ENCODE results near the gene MUS81. TPM values are rescaled to one million over a fixed set of nuclear protein-coding genes. Genes with fewer than 3 reads are reported as not detected.
A peak's percentile ranks its signal among the peaks of the same experiment; 100 is the strongest.

MUS81 gene
- total and polyA plus RNA-seq, 9 of the 15 experiments (the other 6 are each of a cell fraction or from before 2014, with no cell fraction given) = 13.4 to 118 (median 53.7) TPM

GRCh38 chr11:65900125-65900898, 40.1 kb downstream of the MUS81 start, which contains the start of gene FOSL1 (continued):
- TF ChIP-seq, protein P1, sequence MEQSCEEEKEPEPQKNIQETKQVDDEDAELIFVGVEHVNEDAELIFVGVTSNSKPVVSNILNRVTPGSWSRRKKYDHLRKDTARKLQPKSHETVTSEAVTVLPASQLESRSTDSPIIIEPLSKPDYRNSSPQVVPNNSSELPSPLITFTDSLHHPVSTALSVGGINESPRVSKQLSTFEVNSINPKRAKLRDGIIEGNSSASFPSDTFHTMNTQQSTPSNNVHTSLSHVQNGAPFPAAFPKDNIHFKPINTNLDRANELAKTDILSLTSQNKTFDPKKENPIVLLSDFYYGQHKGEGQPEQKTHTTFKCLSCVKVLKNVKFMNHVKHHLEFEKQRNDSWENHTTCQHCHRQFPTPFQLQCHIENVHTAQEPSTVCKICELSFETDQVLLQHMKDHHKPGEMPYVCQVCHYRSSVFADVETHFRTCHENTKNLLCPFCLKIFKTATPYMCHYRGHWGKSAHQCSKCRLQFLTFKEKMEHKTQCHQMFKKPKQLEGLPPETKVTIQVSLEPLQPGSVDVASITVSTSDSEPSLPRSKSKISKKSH (CRISPR knock-in tag; IDR thresholded peaks at IDR 0.05) = no peak
- no peak for TF ChIP-seq ZNF143 (CRISPR knock-in tag; IDR thresholded peaks at IDR 0.05)
- peak; percentile 37; the same call in 1 of the 2 replicates for TF ChIP-seq HDAC2 (IDR thresholded peaks at IDR 0.05)
- TF ChIP-seq BRD9 (IDR thresholded peaks at IDR 0.05; ENCODE audit: low read depth, partially characterized antibody) = no peak
- no peak for TF ChIP-seq FOXM1 (IDR thresholded peaks at IDR 0.05; ENCODE audit: low read depth)
- no peak; the same call in 1 of the 2 replicates for TF ChIP-seq FOXM1 (CRISPR knock-in tag; IDR thresholded peaks at IDR 0.05; ENCODE audit: low read depth)
- no peak for TF ChIP-seq KDM4B (IDR thresholded peaks at IDR 0.05; ENCODE audit: borderline replicate concordance in 2 of 2, low read depth in 1 of 2)
- no peak for TF ChIP-seq TEAD2 (tag; IDR thresholded peaks at IDR 0.05)
- TF ChIP-seq ZNF146 (CRISPR knock-in tag; IDR thresholded peaks at IDR 0.05; ENCODE audit: unreplicated experiment) = no peak
- no peak for TF ChIP-seq ZNF324 (CRISPR knock-in tag; IDR thresholded peaks at IDR 0.05)
- no peak for TF ChIP-seq FOSL1 (tag; conservative IDR thresholded peaks at IDR 0.05)
- no peak for TF ChIP-seq KAT8 (IDR thresholded peaks at IDR 0.05; ENCODE audit: low read depth)
- TF ChIP-seq FOXP4 (CRISPR knock-in tag; IDR thresholded peaks at IDR 0.05; ENCODE audit: borderline replicate concordance) = no peak
- TF ChIP-seq KLF1 (tag; IDR thresholded peaks at IDR 0.05) = peak; percentile 56; the same call in 1 of the 2 replicates
- no peak for TF ChIP-seq RHOXF2B (CRISPR knock-in tag; conservative IDR thresholded peaks at IDR 0.05)
- no peak for TF ChIP-seq GTF2A2 (tag; IDR thresholded peaks at IDR 0.05)
- peak; percentile 82; the same call in 1 of the 2 replicates for TF ChIP-seq MBD2 (IDR thresholded peaks at IDR 0.05; ENCODE audit: borderline replicate concordance, low read depth)
- TF ChIP-seq ZNF655 (CRISPR knock-in tag; IDR thresholded peaks at IDR 0.05) = no peak
- no peak for TF ChIP-seq BCOR (IDR thresholded peaks at IDR 0.05)
- TF ChIP-seq, protein P2, sequence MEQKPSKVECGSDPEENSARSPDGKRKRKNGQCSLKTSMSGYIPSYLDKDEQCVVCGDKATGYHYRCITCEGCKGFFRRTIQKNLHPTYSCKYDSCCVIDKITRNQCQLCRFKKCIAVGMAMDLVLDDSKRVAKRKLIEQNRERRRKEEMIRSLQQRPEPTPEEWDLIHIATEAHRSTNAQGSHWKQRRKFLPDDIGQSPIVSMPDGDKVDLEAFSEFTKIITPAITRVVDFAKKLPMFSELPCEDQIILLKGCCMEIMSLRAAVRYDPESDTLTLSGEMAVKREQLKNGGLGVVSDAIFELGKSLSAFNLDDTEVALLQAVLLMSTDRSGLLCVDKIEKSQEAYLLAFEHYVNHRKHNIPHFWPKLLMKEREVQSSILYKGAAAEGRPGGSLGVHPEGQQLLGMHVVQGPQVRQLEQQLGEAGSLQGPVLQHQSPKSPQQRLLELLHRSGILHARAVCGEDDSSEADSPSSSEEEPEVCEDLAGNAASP (IDR thresholded peaks at IDR 0.05) = no peak
- TF ChIP-seq CEBPG (CRISPR knock-in tag; IDR thresholded peaks at IDR 0.05) = peak; percentile 33; the same call in 1 of the 2 replicates
- no peak for TF ChIP-seq CEBPG (tag; conservative IDR thresholded peaks at IDR 0.05 in 1 of 2, IDR thresholded peaks at IDR 0.05 in 1 of 2)
